HL-60 (cell line): ENCODE measurements around the gene KRT36.
A peak's percentile ranks its signal among the peaks of the same experiment; 100 is the strongest.

Experiments
- GABPA ChIP-seq: IDR thresholded peaks from 2 replicates; pipeline ENCODE4 v1.6.1; 2012; ENCODE audit warnings: low read depth
- POLR2AphosphoS5 ChIP-seq: IDR thresholded peaks from 2 replicates; pipeline ENCODE4 v1.6.1; 2012; ENCODE audit warnings: low read depth
- REST ChIP-seq: IDR thresholded peaks from 2 replicates; pipeline ENCODE4 v1.6.1; 2012; ENCODE audit warnings: low read depth; ENCODE audit not compliant: insufficient replicate concordance
- SPI1 ChIP-seq: IDR thresholded peaks from 2 replicates; pipeline ENCODE4 v1.6.1; 2012; ENCODE audit warnings: low read depth, mild to moderate bottlenecking, borderline replicate concordance
- TF ChIP-seq, protein P1 (sequence below): IDR thresholded peaks from one replicate; pipeline ENCODE4 v1.5.1; 2011; ENCODE audit warnings: low read length, control low read depth, inconsistent platforms; ENCODE audit not compliant: insufficient read depth

DNA sequence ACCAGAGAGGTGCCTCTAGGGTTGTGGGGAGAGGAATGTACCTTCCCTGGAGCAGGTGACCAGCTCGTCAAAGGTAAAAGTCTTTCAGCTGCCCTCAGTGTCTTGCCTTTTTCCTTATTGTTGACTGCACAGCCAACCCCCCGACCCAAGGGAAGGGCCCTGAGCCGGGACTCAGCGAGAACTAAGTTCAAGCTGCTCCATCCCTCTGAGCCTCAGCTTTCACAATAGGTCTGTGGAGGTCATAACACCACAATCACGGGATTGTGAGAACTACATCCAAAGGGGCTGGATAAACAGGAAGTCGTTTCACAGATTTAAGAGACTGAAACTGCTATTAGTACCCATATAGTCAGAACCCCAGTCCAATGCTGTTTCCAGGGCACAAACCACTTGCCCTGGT lies 2.6 kb upstream of the KRT36 start:
- TF ChIP-seq POLR2AphosphoS5, result no peak
- TF ChIP-seq, protein P1, sequence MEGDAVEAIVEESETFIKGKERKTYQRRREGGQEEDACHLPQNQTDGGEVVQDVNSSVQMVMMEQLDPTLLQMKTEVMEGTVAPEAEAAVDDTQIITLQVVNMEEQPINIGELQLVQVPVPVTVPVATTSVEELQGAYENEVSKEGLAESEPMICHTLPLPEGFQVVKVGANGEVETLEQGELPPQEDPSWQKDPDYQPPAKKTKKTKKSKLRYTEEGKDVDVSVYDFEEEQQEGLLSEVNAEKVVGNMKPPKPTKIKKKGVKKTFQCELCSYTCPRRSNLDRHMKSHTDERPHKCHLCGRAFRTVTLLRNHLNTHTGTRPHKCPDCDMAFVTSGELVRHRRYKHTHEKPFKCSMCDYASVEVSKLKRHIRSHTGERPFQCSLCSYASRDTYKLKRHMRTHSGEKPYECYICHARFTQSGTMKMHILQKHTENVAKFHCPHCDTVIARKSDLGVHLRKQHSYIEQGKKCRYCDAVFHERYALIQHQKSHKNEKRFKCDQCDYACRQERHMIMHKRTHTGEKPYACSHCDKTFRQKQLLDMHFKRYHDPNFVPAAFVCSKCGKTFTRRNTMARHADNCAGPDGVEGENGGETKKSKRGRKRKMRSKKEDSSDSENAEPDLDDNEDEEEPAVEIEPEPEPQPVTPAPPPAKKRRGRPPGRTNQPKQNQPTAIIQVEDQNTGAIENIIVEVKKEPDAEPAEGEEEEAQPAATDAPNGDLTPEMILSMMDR, result no peak
- no peak for TF ChIP-seq REST
- no peak for TF ChIP-seq GABPA
- 0 out of 2 replicates have a peak, but pooled peaks have one; percentile 5 for TF ChIP-seq SPI1
